Lower leg skin (tissue), 4 donors: ENCODE data around the gene SKOR2. TPM values are rescaled to one million over a fixed set of nuclear protein-coding genes. Genes with fewer than 3 reads are reported as not detected.

ENCODE experiments used
- DNase-seq, 2 donors: peaks; one replicate each; pipeline ENCODE4 v3.0.0-alpha.2; 2019; ENCODE audit warnings: low spot score in 2 of 2
- H3K4me3 ChIP-seq: fragments of 200-600 bp; sonication (generic); 2 replicates; pipeline ENCODE4 v1.5.1; 2017; ENCODE audit warnings: mild to moderate bottlenecking, low read depth; ENCODE audit not compliant: poor library complexity, severe bottlenecking
- CTCF ChIP-seq, 3 donors: fragments of 450-650 bp; IDR thresholded peaks; one replicate each; pipeline ENCODE4 v1.5.1; 2016; ENCODE audit warnings: antibody characterized with exemption in 3 of 3, mild to moderate bottlenecking in 3 of 3, moderate library complexity in 2 of 3
- POLR2A ChIP-seq, 2 donors: fragments of 450-650 bp; IDR thresholded peaks; one replicate each; pipeline ENCODE4 v1.6.1; 2016 to 2017; ENCODE audit warnings: antibody characterized with exemption in 2 of 2, mild to moderate bottlenecking in 1 of 2, moderate library complexity in 1 of 2
- WGBS, 2 donors: methylation state at CpG; one replicate each; pipeline ENCODE4 v1.1.5; 2018; 5-methylcytosine and 5-hydroxymethylcytosine counted together
- intact Hi-C: fragments of 100-400 bp; cut with DNase I; formaldehyde crosslinking; loops from one replicate; pipeline ENCODE4 v1.15.0; 2023; ENCODE audit warnings: low total_unique reads
- total RNA-seq, 4 donors: library from RNA; depleted of rRNA; stranded (reverse); fragments of >200 nt; gene quantifications; one replicate each; pipeline ENCODE4 v1.1.0, GENCODE V29; 2016

SKOR2 gene
- total RNA-seq, 4 donors from 2014 or later = not detected

GRCh38 chr18:47262301-47263149 is 11.1 kb upstream of the SKOR2 start:
- 5 to 8% methylated on average over 37 to 38 of the region's 38 CpGs for WGBS, 2 donors
- no peak for DNase-seq
- intact Hi-C loops = no loop called here
- H3K4me3 ChIP-seq = no peak overlapping the region
- no peak for TF ChIP-seq CTCF (IDR thresholded peaks at IDR 0.05)
- no peak for TF ChIP-seq POLR2A (IDR thresholded peaks at IDR 0.05)

GRCh38 chr18:47261902-47262300 is 10.4 kb upstream of the SKOR2 start:
- no peak for TF ChIP-seq POLR2A (IDR thresholded peaks at IDR 0.05)
- TF ChIP-seq CTCF (IDR thresholded peaks at IDR 0.05) = no peak
- intact Hi-C loops = no loop called here
- DNase-seq = no peak
- H3K4me3 ChIP-seq = no peak overlapping the region
- 2 to 5% methylated on average over 19 of the region's 19 CpGs for WGBS, 2 donors

GRCh38 chr18:47260924-47261701 is 9.7 kb upstream of the SKOR2 start:
- TF ChIP-seq POLR2A (IDR thresholded peaks at IDR 0.05) = no peak
- TF ChIP-seq CTCF (IDR thresholded peaks at IDR 0.05) = no peak
- H3K4me3 ChIP-seq = no peak overlapping the region
- no peak for DNase-seq
- intact Hi-C loops = no loop called here
- 7 to 8% methylated on average over 57 to 59 of the region's 64 CpGs for WGBS, 2 donors

- intact Hi-C loops = no loop called here
- DNase-seq = no peak
- no peak for TF ChIP-seq CTCF (IDR thresholded peaks at IDR 0.05)
- TF ChIP-seq POLR2A (IDR thresholded peaks at IDR 0.05) = no peak
- 8% methylated on average over 35 to 37 of the region's 38 CpGs for WGBS, 2 donors
- H3K4me3 ChIP-seq = no peak overlapping the region
Measured at GRCh38 chr18:47260120-47260923, 8.9 kb upstream of the SKOR2 start.

- H3K4me3 ChIP-seq = no peak overlapping the region
- no peak for DNase-seq
- 5 to 6% methylated on average over 26 to 30 of the region's 31 CpGs for WGBS, 2 donors
- intact Hi-C loops = no loop called here
- TF ChIP-seq CTCF (IDR thresholded peaks at IDR 0.05) (no peak), POLR2A (IDR thresholded peaks at IDR 0.05) (no peak)
Measured at GRCh38 chr18:47254341-47254939, 3.0 kb upstream of the SKOR2 start.
